EH (cell line): ENCODE results near the gene C19orf85.
"Not testable (repeated sequence)": the region's sequence is repeated elsewhere in the genome, so short reads cannot be mapped to it uniquely, and the experiment has no call there.

Experiments
- DNase-seq: peaks from one replicate; pipeline ENCODE4 v3.0.0-alpha.2; 2015; ENCODE audit warnings: low read depth

C19orf85 gene

DNA sequence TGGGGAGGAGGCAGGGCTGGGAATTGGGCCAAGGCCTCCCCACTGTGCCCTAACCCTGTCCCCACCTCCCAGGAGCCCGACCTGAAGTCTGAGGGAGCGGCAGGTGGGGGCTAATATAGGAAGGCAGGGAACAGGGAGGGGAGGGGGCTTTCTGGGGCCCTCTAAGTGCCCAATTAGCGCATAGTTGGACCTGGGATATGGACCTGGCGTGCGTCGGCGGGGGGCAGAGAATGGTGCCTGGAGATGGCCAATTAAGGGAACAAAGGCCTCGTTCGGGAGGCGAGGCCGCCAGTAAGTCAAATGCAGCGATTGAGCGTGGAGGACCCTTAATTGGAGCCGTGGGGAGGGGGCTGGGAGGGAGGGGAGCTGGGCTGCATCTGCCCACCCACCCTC lies at the start of gene C19orf85:
TSS of gene C19orf85 (minus strand) at position 90 of the 393 bp plus-strand sequence. CDS start 197 bp downstream, outside the sequence.
- DNase-seq = no peak

DNA sequence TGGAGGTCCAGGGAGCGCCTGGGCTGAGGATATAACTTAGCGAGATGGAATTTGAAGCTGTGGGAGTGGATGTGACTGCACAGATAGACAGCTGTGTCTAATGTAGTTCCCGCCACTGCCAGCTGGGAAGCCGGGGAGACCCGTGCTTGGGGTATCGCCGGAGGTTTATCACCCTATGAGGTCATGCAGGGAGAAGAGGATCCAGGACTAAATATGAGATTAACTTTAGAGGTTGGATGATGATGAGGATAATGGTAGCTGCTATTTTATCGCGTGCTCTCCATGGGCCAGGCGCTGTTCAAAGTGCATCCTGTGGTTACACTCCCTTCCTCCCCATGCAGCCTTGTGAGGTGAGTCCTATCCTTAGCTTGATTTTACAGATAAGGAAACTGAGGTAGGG lies 43.6 kb upstream of the C19orf85 start:
- DNase-seq = no peak

DNA sequence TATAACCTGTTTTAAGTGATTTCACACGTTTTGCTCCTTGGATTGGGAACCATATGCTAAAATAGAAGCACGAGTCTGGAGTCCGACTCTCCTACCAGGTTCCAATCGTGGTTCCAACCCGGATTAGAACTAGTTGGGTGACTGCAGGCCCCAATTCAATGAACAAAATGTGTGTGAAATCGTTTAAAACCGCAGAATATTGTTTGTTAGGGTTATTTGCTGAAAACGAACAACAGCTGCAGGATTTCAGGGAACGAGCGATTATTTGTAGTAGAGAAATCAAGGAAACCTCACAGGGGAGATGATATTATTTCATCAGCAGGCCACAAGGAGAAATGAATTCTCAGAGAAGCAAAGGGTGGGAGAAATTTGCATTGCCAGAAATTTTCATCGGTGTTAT lies 40.4 kb upstream of the C19orf85 start:
- DNase-seq = no peak

DNA sequence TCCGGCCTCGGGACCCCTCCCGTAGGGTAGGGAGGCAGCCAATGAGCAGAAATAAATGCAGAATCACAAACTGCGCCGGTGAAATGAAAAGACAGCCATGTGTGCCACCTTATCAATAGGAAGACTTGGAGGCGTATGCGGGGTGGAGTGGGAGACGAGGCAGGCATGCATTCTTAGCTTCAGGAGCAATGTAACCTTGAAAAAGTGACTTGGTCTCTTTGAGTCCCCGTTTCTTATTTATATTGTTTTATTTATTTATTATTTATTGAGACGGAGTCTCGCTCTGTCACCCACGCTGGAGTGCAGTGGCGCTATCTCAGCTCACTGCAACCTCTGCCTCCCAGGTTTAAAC lies 39.7 kb upstream of the C19orf85 start:
- no peak for DNase-seq

DNA sequence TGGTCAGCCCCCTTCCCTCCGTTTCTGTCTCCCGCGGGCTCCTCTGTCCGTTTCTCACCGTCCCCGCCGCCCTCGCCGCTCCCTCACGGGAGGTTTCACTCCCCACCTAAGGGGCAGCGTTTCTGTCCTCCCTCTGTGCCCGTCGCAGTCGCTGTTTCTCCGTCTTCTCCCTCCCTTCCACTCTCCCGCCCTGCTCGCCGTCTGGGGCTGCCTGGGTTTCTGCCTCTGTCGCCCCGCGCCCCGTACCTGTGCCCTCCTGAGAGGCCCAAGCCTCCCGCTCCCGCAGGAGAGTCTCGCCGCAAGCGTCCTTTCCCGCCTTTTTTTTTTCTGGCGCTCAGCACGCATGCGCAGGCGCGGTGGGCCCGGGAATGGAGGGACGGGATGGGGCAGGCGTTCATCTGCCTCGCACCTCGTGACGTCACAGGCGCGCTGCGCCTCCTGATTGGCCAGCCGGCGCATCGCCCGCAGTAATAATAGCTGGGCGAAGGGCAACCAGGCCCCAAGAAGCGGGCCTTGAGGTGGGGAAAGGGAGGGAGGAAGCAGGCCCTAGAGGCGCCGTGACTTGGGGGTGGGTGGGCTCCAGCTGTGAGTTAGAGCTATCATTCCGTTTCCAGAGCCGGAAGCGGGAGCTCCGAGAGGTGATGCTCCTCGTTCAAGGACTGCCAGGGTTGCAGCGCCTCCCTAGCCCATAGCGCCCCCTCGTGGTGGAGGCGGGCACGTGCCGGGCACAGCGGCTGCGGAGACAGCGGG lies 39.1 kb upstream of the C19orf85 start:
- peak; percentile 89 for DNase-seq

DNA sequence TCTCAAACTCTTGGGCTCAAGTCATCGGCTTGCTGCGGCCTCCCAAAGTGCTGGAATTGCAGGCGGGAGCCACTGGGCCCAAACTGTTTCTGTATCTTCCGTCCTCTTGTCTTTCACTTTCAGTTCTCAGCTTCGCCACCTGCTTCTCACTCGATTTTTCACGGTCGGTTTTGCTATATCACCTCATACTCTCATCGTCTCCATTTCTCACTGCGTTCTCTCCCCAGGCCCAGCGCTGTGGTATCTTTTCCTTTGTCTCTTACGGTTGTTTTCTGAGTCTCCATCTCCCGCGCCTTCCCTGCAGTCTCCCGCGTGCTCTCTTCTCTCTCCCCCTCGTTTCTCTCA lies 38.6 kb upstream of the C19orf85 start:
- DNase-seq = no peak

DNA sequence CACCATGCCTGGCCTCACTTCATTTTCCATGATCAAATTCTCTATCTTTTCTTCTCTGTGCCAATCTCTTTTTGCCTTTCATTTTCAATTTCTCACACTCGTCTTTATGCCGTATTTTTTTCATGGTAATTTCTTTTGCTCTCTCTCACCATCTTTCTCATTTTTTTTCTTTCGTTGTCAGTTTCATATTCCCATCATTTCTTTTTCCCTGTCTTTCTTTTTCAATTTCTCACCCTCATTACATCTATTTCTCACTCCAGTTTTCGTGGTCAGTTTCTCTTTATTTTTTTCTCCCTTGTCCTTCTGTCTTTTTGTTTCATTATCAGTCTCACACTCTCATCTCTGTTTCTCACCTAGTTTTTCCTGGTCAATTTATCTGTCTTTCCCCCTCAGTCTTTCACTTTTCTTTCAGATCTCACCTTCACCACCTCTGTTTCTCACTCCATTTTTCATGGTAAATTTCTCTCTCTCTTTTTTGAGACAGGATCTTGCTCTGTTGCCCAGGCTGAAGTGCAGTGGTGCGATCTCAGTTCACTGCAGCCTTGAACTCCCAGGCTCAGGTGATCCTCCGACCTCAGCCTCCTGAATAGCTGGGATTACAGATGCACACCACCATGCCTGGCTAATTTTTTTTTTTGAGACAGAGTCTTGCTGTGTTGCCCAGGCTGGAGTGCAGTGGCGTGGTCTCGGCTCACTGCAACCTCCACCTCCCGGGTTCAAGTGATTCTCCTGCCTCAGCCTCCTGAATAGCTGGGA lies 37.8 kb upstream of the C19orf85 start:
- DNase-seq = no peak

DNA sequence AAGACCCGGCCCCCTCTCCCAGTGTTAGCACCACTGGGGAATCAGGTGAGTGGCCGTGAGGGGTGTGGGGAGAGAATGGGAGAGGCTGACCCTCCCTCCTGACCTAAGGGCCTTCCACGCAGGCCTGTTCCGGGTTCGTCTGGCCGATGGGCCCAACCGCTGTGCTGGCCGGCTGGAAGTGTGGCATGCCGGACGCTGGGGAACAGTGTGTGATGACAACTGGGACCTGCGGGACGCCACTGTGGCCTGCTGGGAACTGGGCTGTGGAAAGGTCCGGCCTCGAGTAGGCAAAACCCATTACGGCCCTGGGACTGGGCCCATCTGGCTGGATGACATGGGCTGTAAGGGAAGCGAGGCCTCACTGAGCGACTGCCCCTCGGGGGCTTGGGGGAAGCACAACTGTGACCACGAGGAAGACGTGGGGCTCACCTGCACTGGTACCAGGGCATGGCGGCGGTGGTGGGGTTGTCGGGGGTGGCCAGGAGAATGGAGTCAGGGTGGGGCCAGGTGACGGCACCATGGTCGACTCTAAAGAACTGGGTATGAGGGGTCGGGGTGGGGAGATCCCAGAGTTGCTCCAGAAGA lies 35.9 kb upstream of the C19orf85 start:
- no peak for DNase-seq

DNA sequence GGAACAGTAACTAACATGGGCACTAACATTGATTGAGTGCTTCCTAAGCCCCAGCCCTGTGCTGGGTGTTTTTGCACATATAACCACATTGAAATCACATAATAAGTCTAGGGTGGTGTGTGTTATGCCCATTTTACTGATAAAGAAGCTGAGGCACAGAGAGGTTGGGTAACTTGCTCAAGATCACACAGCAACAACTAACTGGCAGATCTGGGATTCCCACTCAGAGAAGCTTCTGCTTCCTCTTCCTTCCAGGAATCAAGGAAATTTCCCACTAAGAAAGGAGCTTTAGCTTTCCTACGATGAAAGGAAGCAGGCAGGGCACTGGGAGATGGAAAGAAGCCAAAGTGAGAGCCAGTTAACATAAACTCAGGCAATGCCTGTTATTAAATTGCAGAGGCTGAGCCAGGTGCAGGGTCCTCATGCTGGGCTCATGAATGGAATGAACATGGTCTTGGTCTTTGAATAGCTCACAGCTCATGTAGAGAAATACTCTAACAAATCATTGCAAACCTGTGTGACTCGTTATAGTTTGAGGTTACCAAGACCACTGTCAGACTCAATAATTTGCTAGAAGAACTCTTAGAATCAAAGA lies 33.8 kb upstream of the C19orf85 start:
- DNase-seq = no peak

DNA sequence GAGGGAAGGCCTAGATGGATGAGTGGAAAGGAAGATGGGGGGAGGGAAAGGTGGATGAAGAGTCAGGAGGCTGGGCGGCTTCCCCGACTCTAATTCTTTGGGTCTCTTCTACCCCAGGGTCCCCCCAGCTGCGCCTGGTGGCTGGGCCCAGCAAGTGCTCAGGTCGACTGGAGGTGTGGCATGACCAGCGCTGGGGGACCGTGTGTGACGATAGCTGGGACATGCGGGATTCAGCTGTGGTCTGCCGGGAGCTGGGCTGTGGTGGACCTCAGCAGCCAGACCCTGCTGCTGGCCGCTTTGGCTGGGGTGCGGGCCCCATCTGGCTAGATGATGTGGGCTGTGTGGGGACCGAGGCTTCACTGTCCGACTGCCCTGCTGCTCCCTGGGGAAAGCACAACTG lies 33.2 kb upstream of the C19orf85 start:
- no peak for DNase-seq

DNA sequence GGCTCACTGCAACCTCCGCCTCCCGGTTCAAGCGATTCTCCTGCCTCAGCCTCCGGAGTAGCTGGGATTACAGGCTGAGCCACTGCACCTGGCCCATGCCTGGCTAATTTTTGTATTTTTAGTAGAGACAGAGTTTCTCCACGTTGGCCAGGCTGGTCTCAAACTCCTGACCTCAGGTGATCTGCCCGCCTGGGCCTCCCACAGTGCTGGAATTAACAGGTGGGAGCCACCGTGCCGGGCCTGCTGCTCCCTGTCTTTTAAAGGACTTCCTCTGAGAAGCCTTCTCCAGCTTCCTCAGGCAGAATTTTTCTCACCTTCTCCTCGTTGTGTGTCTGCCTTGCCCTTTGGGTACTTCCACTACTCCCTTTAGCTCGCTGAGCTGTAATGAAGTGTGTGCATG lies 32.3 kb upstream of the C19orf85 start:
- DNase-seq = not testable (repeated sequence)

DNA sequence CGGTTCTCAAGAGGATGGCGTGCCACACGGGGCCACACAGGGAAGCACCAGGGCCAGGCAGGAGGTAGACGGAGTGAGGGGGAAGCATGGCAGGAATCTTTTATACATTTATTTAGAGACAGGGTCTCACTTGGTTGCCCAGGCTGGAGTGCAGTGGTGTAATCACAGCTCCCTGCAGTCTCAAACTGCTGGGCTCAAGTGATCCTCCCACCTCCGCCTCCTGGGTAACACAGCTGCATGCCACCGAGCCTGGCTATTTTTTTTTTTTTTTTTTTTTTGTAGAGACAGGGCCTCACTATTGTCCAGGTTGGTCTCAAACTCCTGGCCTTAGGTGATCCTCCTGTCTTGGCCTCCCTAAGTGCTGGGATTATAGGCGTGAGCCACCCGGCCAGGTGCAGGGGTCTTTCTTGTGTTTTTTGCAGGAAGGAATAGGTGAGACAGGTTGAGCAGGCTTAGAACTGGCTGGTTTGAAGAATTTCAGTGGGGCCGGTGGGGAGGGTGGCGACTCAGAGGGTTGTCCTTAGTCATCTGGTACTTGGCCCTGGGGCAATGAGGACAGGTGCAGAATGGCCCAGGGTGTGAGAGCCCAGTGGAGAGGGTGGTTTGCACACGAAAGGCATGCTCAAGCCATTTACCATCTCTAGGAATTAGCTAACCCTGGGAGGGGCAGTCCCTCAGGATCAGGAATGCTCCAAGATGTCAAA lies 31.2 kb upstream of the C19orf85 start:
- DNase-seq = no peak

DNA sequence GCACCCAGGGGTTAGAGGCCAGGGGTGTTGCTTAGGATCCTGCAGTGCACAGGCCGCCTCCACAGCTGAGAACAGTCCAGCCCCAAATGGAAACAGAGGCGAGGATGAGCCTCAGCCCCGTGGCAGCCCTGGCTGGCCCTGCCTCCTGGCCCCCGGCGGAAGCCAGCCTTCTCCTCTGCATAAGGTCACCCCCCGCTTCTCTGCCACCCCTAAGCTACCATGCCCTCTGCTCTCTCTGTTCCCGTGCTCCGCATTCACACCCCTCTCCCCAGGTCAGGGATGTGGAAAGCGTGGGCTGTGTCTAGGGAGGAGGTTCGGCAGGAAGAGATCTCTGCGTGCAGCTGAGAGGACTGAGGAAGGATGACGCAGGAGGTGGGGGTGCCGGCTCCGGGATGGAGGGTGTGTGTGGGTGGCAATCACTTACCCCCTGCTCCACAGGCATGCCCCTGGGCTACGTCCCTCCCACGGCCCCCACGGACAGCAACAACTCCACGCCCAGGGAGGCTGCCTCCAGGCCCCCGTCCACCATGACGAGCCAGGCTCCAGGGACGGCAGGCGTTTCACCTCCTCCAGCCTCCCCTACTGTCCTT lies 29.7 kb upstream of the C19orf85 start:
- DNase-seq = peak; percentile 89

DNA sequence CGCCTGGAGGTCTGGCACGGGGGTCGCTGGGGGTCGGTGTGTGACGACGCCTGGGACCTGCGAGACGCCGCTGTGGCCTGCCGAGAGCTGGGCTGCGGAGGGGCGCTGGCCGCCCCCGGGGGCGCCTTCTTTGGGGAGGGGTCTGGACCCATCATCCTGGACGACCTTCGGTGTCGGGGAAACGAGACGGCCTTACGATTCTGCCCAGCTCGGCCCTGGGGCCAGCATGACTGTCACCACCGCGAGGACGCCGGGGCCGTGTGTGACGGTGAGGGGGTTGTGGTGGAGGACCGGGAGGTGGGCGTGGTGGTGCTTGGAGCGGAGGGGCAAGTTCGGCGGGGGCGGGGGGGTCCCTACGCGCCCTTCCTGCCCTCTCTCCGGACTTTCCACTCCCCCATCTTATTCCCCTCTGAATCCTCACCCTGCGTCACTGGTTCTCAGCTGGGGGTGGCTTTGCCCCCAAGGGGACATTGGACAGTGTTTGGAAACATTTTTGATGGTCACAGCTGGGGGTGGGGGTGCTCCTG lies 29.2 kb upstream of the C19orf85 start:
- no peak for DNase-seq

DNA sequence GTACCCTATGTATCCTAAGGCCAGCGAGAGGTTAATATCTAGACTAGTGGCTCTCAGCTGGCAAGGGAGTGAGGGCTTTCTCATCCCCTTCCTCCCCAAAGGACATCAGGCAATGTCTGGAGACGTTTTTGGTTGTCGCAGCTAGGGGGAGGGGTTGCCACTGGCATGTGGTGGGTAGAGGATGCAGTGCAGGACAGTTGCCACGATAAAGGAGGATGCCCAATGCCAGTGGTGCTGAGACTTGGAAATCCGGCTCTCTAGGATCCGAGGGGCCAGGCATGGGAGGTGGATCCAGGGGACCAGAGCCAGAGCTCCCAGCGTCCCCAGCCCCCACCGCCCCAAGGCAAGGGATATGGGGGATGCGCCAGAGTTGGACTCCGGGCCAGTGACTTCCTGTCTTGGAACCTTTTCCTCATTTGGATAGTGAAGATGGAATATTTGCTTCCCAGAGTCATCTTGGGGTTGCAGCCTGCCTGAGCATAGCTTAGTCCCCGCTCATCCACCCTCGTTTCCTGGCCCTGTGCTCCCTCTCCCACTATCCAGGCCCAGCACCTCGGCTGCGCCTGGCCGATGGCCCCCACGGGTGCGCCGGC lies 28.6 kb upstream of the C19orf85 start:
- DNase-seq = peak; percentile 89

DNA sequence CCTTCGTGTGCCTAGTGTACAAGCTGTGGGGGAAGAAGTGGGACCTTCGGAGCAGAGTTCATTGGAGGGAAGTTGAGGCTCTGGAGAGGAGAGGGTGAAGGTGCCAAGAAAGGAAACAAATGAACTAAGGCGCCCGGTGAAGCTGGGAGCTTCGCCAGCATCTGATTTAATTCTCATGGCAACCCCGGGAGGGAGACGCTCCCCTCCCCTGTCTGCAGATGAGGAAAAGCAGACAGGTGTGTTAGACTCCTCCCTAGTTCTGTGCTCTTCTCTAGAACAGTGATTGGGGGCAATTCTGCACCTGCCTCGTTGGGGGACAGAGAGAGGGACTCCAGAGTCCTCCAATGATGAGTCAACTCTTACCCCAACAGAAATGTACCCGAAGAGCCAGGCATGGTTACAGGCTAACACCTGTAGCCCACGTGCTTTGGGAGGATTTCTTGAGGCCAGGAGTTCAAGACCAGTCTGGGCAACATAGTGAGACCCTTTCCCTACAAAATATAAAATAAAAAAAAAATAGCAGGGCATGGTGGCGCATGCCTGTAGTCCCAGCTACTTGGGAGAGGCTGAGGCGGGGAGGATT lies 27.9 kb upstream of the C19orf85 start:
- no peak for DNase-seq

DNA sequence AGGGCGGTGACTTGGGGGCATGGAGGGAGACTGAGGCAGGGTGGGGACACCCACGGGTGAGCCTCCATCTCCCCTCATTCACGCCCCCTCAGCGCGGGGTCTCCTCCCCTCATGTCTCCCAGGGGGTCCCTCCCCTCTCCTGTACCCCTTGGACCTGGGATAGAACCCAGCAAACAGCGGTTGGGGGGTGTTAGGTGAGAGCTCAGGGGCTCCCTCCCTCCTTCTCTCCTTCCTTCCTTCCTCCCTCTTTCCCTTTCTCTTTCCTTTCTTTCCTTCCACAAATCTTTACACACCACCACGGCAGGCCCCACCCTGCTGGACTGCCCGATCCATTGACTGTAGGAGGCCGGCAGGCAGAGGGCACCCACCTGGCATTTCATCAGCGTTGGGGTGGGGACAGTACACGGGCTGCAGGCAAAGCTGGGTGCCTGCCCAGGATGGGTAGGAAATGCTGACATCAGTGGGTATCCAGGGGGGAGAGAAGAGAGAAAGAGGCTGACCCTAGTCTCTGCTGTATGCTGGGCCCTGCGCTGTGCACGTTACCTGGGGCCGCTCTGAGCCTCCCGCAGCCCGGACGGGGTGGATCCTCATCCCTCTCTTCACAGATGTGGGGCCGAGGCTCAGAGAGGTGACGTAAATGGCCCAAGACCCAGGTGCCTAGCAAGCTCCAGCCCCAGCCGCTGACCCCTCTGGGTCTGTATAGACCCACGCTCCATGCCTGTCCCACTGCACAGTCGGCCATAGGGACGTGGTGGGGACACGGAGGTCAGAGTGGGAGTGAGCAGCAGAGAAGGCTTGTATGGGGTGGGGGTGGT lies 27.2 kb upstream of the C19orf85 start:
- DNase-seq = no peak

DNA sequence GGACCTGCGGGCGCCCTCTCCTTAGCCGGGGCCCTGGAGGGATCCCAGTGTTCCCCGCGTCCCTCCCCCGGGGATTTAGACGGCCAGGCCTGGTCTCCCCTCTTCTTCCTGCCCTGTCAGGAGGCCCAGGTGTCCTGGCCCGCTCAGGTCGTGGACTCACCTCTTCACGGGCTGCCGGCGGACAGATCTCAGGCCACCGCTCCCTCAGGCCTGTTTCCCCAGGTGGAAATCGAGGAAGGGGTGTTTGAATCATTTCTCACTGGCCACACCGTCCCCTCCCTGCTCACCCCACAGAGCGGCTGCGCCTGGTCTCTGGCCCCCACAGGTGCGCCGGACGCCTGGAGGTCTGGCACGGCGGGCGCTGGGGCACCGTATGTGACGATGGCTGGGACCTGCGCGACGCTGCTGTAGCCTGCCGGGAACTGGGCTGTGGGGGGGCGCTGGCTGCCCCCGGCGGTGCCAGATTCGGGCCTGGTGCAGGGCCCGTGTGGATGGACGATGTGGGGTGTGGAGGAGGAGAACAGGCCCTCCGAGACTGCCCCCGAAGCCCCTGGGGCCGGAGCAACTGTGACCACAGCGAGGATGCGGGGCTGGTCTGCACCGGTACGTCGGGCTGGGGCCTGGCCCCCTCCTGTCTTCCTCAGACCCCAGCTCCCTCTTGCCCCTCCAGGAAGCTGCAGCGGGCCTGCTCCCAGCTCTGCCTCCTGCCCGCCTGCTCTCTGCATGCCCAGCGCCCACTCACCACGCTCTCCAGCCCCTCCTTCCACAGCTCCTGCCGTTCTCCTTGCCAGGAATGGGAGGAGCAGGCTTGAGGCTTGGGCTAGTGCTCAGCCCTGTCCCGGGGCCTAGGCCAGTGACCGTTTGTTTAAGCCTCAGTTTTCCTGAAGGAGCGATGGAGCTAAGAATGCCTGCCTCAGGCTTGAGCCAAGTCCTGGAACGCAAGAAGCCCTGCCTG lies 26.2 kb upstream of the C19orf85 start:
- DNase-seq = no peak
